RWPE2 (cell line): Measurements from ENCODE around the gene KRTAP10-11.

Experiments used
- ATAC-seq: fragments of 200-7000 bp; cut with Tn5 transposase; 3 replicates; pipeline ENCODE4 v1.9.1; 2021; ENCODE audit warnings: low read depth
- DNase-seq: peaks from one replicate; pipeline ENCODE4 v3.0.0-alpha.2; 2020; ENCODE audit warnings: low spot score
- H3K27ac ChIP-seq: fragments of 450-650 bp; 2 replicates; pipeline ENCODE4 v1.5.1; 2017; ENCODE audit warnings: mild to moderate bottlenecking; ENCODE audit not compliant: poor library complexity, severe bottlenecking
- H3K27me3 ChIP-seq: fragments of 250-450 bp; sonication (Bioruptor Pico); 2 replicates; pipeline ENCODE4 v1.5.1; 2021; ENCODE audit warnings: mild to moderate bottlenecking, moderate library complexity; ENCODE audit not compliant: insufficient read depth, poor library complexity, severe bottlenecking
- H3K36me3 ChIP-seq: fragments of 250-450 bp; sonication (Bioruptor Pico); 2 replicates; pipeline ENCODE4 v1.5.1; 2020; ENCODE audit warnings: low read depth, mild to moderate bottlenecking, moderate library complexity
- H3K4me1 ChIP-seq: fragments of 250-450 bp; sonication (Bioruptor Pico); 2 replicates; pipeline ENCODE4 v1.5.1; 2021; ENCODE audit warnings: mild to moderate bottlenecking, moderate library complexity; ENCODE audit not compliant: insufficient read depth, poor library complexity, severe bottlenecking
- H3K4me3 ChIP-seq: fragments of 250-450 bp; sonication (Bioruptor Pico); 2 replicates; pipeline ENCODE4 v1.5.1; 2021; ENCODE audit warnings: mild to moderate bottlenecking, moderate library complexity; ENCODE audit not compliant: severe bottlenecking
- H3K9me3 ChIP-seq: fragments of 250-450 bp; sonication (Bioruptor Pico); 2 replicates; pipeline ENCODE4 v1.5.1; 2021; ENCODE audit warnings: mild to moderate bottlenecking, moderate library complexity; ENCODE audit not compliant: severe bottlenecking
- TF ChIP-seq, protein P1 (sequence below): fragments of 450-650 bp; IDR thresholded peaks from one replicate; pipeline ENCODE4 v1.5.1; 2017; ENCODE audit warnings: mild to moderate bottlenecking, moderate library complexity; ENCODE audit not compliant: poor library complexity, severe bottlenecking

Gene KRTAP10-11

GRCh38 chr21:44650265-44650972 is 4.2 kb downstream of the KRTAP10-11 start:
- H3K27ac ChIP-seq, result no peak overlapping the region
- no peaks in the 10 kb centered on the region for H3K4me1 ChIP-seq
- no peaks in the 10 kb centered on the region for H3K36me3 ChIP-seq
- DNase-seq (no peak), ATAC-seq (no peak)
- no peaks in the 10 kb centered on the region for H3K9me3 ChIP-seq
- H3K4me3 ChIP-seq, result no peak overlapping the region
- H3K27me3 ChIP-seq, result peaks cover 6% of the 10 kb centered on the region
- TF ChIP-seq, protein P1, sequence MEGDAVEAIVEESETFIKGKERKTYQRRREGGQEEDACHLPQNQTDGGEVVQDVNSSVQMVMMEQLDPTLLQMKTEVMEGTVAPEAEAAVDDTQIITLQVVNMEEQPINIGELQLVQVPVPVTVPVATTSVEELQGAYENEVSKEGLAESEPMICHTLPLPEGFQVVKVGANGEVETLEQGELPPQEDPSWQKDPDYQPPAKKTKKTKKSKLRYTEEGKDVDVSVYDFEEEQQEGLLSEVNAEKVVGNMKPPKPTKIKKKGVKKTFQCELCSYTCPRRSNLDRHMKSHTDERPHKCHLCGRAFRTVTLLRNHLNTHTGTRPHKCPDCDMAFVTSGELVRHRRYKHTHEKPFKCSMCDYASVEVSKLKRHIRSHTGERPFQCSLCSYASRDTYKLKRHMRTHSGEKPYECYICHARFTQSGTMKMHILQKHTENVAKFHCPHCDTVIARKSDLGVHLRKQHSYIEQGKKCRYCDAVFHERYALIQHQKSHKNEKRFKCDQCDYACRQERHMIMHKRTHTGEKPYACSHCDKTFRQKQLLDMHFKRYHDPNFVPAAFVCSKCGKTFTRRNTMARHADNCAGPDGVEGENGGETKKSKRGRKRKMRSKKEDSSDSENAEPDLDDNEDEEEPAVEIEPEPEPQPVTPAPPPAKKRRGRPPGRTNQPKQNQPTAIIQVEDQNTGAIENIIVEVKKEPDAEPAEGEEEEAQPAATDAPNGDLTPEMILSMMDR, result no peak

DNA sequence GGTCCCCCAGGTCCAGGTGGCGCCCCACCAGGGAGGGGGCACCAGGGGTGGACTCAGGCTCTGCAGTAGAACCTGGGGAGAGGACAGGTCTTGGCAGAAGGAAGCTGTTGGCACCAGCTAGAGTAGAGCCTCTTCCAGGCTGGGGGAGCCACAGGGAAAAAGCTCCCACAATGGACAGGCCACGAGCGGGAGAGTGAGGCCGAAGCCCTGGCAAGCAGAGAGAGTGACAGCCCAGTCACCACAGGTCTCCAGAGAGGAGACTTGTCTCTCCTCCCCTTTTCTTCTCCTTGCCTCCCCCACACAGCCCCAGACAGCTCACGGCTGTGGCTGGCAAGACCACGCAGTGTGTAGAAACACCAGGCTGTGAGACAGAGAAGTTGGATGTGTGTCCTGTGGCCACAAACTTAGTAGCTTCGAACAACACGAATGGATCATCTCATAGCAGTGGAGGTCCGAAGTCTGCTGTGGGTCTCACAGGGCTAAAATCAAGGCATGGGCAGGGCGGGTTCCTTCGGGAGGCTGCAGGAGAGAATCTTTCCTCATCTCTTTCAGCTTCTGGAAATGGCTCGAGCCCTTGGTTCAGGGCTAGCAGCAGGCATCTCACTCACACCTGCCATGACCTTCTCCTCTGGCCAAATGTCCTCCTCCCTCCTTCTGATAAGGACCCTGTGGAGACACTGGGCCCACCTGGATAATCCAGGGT is 4.9 kb downstream of the KRTAP10-11 start:
- DNase-seq (no peak), ATAC-seq (no peak)
- no peaks in the 10 kb centered on the region for H3K36me3 ChIP-seq
- H3K27ac ChIP-seq, result no peak overlapping the region
- H3K4me1 ChIP-seq, result no peaks in the 10 kb centered on the region
- H3K4me3 ChIP-seq, result no peak overlapping the region
- TF ChIP-seq, protein P1, result no peak
- H3K27me3 ChIP-seq, result peaks cover 6% of the 10 kb centered on the region
- H3K9me3 ChIP-seq, result no peaks in the 10 kb centered on the region

- Histone ChIP-seq H3K36me3 (no peaks in the 10 kb centered on the region), H3K9me3 (no peaks in the 10 kb centered on the region), H3K27me3 (peaks cover 6% of the 10 kb centered on the region), H3K4me1 (no peaks in the 10 kb centered on the region), H3K27ac (no peak overlapping the region), H3K4me3 (no peak overlapping the region)
- ATAC-seq (no peak), DNase-seq (no peak)
- TF ChIP-seq, protein P1, result no peak
Measured at GRCh38 chr21:44653123-44653522, 6.9 kb downstream of the KRTAP10-11 start.

DNA sequence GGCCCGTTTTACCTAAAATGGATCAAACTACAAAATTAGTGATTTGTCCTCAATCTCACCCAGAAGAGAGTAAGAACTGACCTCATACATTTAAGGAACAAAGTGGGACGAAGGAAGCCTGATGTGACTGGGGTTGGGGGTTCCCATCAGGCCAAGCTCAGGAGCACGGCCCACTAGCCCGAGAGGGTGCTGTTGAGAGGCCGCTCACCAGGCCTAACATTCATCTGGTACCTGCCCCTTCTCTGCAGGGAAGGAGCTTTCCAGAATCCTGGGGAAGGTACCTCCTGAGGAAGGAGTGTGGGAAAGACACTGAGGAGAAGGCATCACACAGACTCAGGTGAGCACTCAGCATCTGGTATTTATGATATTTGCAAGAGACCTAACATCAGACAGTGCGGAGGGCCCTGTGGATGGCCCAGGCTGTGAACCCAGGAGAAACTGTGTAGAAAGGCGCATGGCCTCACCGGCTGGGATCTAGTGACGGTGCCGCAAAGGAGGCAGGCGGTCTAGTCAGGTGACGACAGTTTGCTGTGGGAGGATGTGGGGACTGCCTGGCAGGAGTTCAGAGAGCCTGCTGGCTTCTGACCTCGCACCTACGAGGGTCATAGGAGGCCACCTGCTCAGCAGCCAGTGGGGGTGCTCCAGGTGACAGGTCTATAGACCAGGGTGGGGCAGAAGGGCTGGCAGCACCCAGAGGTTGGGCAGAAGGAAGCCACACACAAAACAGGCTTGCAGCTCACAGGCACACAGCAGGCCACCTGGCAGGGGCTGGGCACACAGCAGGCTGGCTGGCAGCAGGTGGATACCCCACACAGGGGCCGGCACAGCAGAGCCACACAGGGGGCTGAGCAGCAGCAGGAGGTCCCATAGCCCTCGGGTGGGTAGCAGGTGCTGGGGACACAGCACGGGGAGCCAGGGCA is 7.7 kb downstream of the KRTAP10-11 start:
- Histone ChIP-seq H3K27me3 (peaks cover 6% of the 10 kb centered on the region), H3K4me1 (no peaks in the 10 kb centered on the region), H3K36me3 (no peaks in the 10 kb centered on the region), H3K9me3 (no peaks in the 10 kb centered on the region), H3K27ac (no peak overlapping the region), H3K4me3 (no peak overlapping the region)
- no peak for ATAC-seq
- DNase-seq, result no peak
- TF ChIP-seq, protein P1, result no peak
